ENCODE data around the gene SPATA25. TPM values are rescaled to one million over a fixed set of nuclear protein-coding genes. Genes with fewer than 3 reads are reported as not detected.

The SPATA25 gene
- total and polyA plus RNA-seq, 2 experiments from 2014 or later, result 0.41 to 5.6 TPM

DNA sequence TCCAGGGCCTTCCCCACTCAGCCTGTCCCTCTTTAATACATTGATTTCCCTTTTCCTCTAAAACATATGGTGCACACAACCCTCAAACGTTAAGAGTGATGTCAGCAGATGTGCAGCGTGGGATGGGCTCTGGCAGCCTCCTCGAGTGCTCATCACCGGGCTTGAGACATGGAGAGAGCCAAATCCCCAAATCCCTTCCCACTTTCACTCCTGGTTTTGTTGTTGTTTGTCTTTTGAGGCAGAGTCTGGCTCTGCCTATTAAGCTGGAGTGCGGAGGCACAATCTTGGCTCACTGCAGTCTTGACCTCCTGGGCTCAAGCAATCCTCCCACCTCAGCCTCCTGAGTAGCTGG, 30.3 kb upstream of the SPATA25 start:
- H3K79me2 ChIP-seq, result no peaks in the 10 kb centered on the region
- no peaks in the 10 kb centered on the region for H3K27me3 ChIP-seq
- H3K9me2 ChIP-seq (replicated peaks; ENCODE audit: insufficient read depth), result no peaks in the 10 kb centered on the region
- H4K20me1 ChIP-seq (ENCODE audit: insufficient read depth, poor library complexity, severe bottlenecking), result no peaks in the 10 kb centered on the region
- H3K4me3 ChIP-seq, result no peak overlapping the region
- no peak for DNase-seq (ENCODE audit: low spot score)
- no peak overlapping the region for H2AFZ ChIP-seq
- H3K27ac ChIP-seq, result peak overlapping the region; percentile 88
- 76% methylated on average over 5 of the region's 5 CpGs for WGBS (ENCODE audit: low lambda C conversion rate, missing lambda C conversion rate)
- no peak for TF ChIP-seq CTCF (IDR thresholded peaks at IDR 0.05; ENCODE audit: poor library complexity)
- no peak for TF ChIP-seq EZH2 (IDR thresholded peaks at IDR 0.05; ENCODE audit: borderline replicate concordance)
- TF ChIP-seq EZH2phosphoT487 (IDR thresholded peaks at IDR 0.05; ENCODE audit: low read depth, severe bottlenecking, unreplicated experiment), result no peak
- no peak overlapping the region for H3K4me2 ChIP-seq
- no peaks in the 10 kb centered on the region for H3K36me3 ChIP-seq (replicated peaks; ENCODE audit: insufficient read depth, low read depth)
- H3K9me3 ChIP-seq (ENCODE audit: low read depth), result no peaks in the 10 kb centered on the region
- H3K4me1 ChIP-seq (ENCODE audit: insufficient read depth), result peaks cover 9% of the 10 kb centered on the region

- H3K4me2 ChIP-seq, result no peak overlapping the region
- no peak for DNase-seq (ENCODE audit: low spot score)
- WGBS (ENCODE audit: low lambda C conversion rate, missing lambda C conversion rate), result 95% methylated on average over 4 of the region's 5 CpGs
Observed at GRCh38 chr20:45913116-45913515, 25.7 kb upstream of the SPATA25 start.

GRCh38 chr20:45912344-45912682, 24.9 kb upstream of the SPATA25 start:
- Histone ChIP-seq H4K20me1 (ENCODE audit: insufficient read depth, poor library complexity, severe bottlenecking) (no peaks in the 10 kb centered on the region), H3K27me3 (no peaks in the 10 kb centered on the region), H3K4me3 (peak overlapping the region; percentile 49), H2AFZ (peak overlapping the region; percentile 50), H3K9me3 (ENCODE audit: low read depth) (no peaks in the 10 kb centered on the region), H3K9me2 (replicated peaks; ENCODE audit: insufficient read depth) (no peaks in the 10 kb centered on the region), H3K27ac (peak overlapping the region; percentile 73), H3K4me1 (ENCODE audit: insufficient read depth) (peaks cover 10% of the 10 kb centered on the region), H3K36me3 (replicated peaks; ENCODE audit: insufficient read depth, low read depth) (no peaks in the 10 kb centered on the region), H3K4me2 (peak overlapping the region; percentile 94), H3K79me2 (no peaks in the 10 kb centered on the region)
- WGBS (ENCODE audit: low lambda C conversion rate, missing lambda C conversion rate), result 33% methylated on average over 4 of the region's 4 CpGs
- no peak for DNase-seq (ENCODE audit: low spot score)
- TF ChIP-seq EZH2phosphoT487 (IDR thresholded peaks at IDR 0.05; ENCODE audit: low read depth, severe bottlenecking, unreplicated experiment) (no peak), EZH2 (IDR thresholded peaks at IDR 0.05; ENCODE audit: borderline replicate concordance) (no peak), CTCF (IDR thresholded peaks at IDR 0.05; ENCODE audit: poor library complexity) (no peak)

More at GRCh38 chr20:45913116-45913515, 25.7 kb upstream of the SPATA25 start:
- no peak for TF ChIP-seq CTCF (IDR thresholded peaks at IDR 0.05; ENCODE audit: poor library complexity)
- no peak for TF ChIP-seq EZH2phosphoT487 (IDR thresholded peaks at IDR 0.05; ENCODE audit: low read depth, severe bottlenecking, unreplicated experiment)
- TF ChIP-seq EZH2 (IDR thresholded peaks at IDR 0.05; ENCODE audit: borderline replicate concordance), result no peak
- H3K4me3 ChIP-seq, result no peak overlapping the region
- H3K9me2 ChIP-seq (replicated peaks; ENCODE audit: insufficient read depth), result no peaks in the 10 kb centered on the region
- H3K27ac ChIP-seq, result no peak overlapping the region
- no peak overlapping the region for H2AFZ ChIP-seq
- H3K27me3 ChIP-seq, result no peaks in the 10 kb centered on the region
- no peaks in the 10 kb centered on the region for H4K20me1 ChIP-seq (ENCODE audit: insufficient read depth, poor library complexity, severe bottlenecking)
- H3K9me3 ChIP-seq (ENCODE audit: low read depth), result no peaks in the 10 kb centered on the region
- H3K4me1 ChIP-seq (ENCODE audit: insufficient read depth), result peaks cover 10% of the 10 kb centered on the region
- H3K79me2 ChIP-seq, result no peaks in the 10 kb centered on the region
- H3K36me3 ChIP-seq (replicated peaks; ENCODE audit: insufficient read depth, low read depth), result no peaks in the 10 kb centered on the region
